Lower leg skin (tissue), 4 donors: ENCODE data around the gene R3HDML. TPM values are rescaled to one million over a fixed set of nuclear protein-coding genes. Genes with fewer than 3 reads are reported as not detected.

ENCODE experiments used
- DNase-seq, 2 donors: peaks; one replicate each; pipeline ENCODE4 v3.0.0-alpha.2; 2019; ENCODE audit warnings: low spot score in 2 of 2
- H3K4me3 ChIP-seq: fragments of 200-600 bp; sonication (generic); 2 replicates; pipeline ENCODE4 v1.5.1; 2017; ENCODE audit warnings: mild to moderate bottlenecking, low read depth; ENCODE audit not compliant: poor library complexity, severe bottlenecking
- CTCF ChIP-seq, 3 donors: fragments of 450-650 bp; IDR thresholded peaks; one replicate each; pipeline ENCODE4 v1.5.1; 2016; ENCODE audit warnings: antibody characterized with exemption in 3 of 3, mild to moderate bottlenecking in 3 of 3, moderate library complexity in 2 of 3
- POLR2A ChIP-seq, 2 donors: fragments of 450-650 bp; IDR thresholded peaks; one replicate each; pipeline ENCODE4 v1.6.1; 2016 to 2017; ENCODE audit warnings: antibody characterized with exemption in 2 of 2, mild to moderate bottlenecking in 1 of 2, moderate library complexity in 1 of 2
- WGBS, 2 donors: methylation state at CpG; one replicate each; pipeline ENCODE4 v1.1.5; 2018; 5-methylcytosine and 5-hydroxymethylcytosine counted together
- intact Hi-C: fragments of 100-400 bp; cut with DNase I; formaldehyde crosslinking; loops from one replicate; pipeline ENCODE4 v1.15.0; 2023; ENCODE audit warnings: low total_unique reads
- total RNA-seq, 4 donors: library from RNA; depleted of rRNA; stranded (reverse); fragments of >200 nt; gene quantifications; one replicate each; pipeline ENCODE4 v1.1.0, GENCODE V29; 2016

The R3HDML gene
- total RNA-seq, 4 donors from 2014 or later = not detected

GRCh38 chr20:44306927-44307326 lies 29.9 kb upstream of the R3HDML start:
- 87 to 95% methylated on average over 9 of the region's 9 CpGs for WGBS, 2 donors
- no peak for DNase-seq
- no peak for TF ChIP-seq CTCF (IDR thresholded peaks at IDR 0.05)
- TF ChIP-seq POLR2A (IDR thresholded peaks at IDR 0.05) = no peak
- intact Hi-C loops = no loop called here
- H3K4me3 ChIP-seq = no peak overlapping the region

GRCh38 chr20:44309763-44310663 lies 26.8 kb upstream of the R3HDML start:
- 10 to 13% methylated on average over 16 to 17 of the region's 17 CpGs for WGBS, 2 donors
- intact Hi-C loops = no loop called here
- TF ChIP-seq POLR2A (IDR thresholded peaks at IDR 0.05) (no peak), CTCF (IDR thresholded peaks at IDR 0.05) (no peak)
- peak overlapping the region; percentile 87 for H3K4me3 ChIP-seq
- peak; percentile 25 to 82 for DNase-seq

GRCh38 chr20:44310664-44311639 lies 25.9 kb upstream of the R3HDML start, which contains the start of gene FITM2:
TSS of gene FITM2 (minus strand) at chr20:44311202. CDS start at chr20:44311148, 54 bp downstream.
- DNase-seq = peak; percentile 97 to 100
- 1% methylated on average over 68 to 69 of the region's 70 CpGs for WGBS, 2 donors
- TF ChIP-seq CTCF (IDR thresholded peaks at IDR 0.05) (peak in 1 of 3 donors; percentile 96), POLR2A (IDR thresholded peaks at IDR 0.05) (no peak)
- intact Hi-C loops = no loop called here
- H3K4me3 ChIP-seq = peak within 1 kb of the TSS; percentile 87

DNA sequence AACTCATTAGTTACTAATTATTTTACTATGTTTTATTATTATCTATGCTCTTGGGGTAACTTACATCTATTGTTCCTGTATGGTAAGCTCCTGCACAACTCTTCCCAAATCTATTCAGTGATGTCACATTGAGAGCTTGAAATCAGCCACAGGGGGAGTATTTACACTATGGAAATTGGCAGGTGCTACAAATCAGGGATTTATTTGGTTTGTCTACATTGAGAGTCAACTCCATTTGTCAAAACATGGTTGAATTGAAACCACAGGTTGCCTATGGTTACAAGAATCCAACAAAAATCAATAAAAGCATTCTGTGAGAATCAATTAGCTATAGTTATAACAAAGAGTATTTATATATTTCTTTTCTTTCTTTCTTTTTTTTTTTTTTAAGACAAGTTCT lies 22.0 kb upstream of the R3HDML start:
- no peak for TF ChIP-seq CTCF (IDR thresholded peaks at IDR 0.05)
- TF ChIP-seq POLR2A (IDR thresholded peaks at IDR 0.05) = no peak
- no peak for DNase-seq
- intact Hi-C loops = no loop called here

DNA sequence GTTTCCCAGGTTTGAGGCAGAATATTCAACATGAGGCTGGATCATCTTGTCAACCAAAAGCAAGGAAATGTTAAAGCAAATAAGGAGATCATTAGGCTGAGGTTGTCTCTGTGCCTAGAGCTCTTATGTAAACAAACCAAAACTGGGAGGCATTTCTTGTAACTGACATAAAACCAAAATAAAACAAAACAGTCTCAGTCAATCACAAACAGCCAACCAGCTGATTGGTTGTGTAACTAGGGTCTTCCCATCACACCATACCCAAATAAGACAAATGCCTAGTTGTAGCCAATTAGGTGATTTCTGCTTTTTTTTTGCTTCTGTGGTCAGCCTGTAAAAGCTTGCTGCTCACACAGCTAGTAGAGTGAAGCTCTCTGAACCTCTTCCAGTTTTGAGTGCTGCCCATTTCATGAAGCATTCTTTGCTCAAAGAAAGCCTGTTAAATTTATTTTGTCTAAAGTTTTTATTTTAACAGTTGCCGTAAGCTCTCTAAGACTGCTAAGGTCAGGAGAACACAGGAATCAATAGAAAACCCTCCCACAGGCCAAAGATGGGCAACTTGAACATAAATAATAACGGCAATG lies 16.9 kb upstream of the R3HDML start:
- WGBS, 2 donors = 96 to 98% methylated on average over 2 of the region's 2 CpGs
- DNase-seq = no peak
- intact Hi-C loops = no loop called here
- no peak for TF ChIP-seq CTCF (IDR thresholded peaks at IDR 0.05)
- no peak for TF ChIP-seq POLR2A (IDR thresholded peaks at IDR 0.05)
- H3K4me3 ChIP-seq = no peak overlapping the region

More for the DNA sequence above, 22.0 kb upstream of the R3HDML start:
- H3K4me3 ChIP-seq = no peak overlapping the region
